Activated CD4-positive, CD25-positive, alpha-beta regulatory T cell (primary cell): ENCODE results near the gene CLIC1.

Source experiments
- DNase-seq, 4 experiments: peaks; one replicate each; lab custom pipeline; 2025; lab: John Stamatoyannopoulos, UW

CLIC1 gene

GRCh38 chr6:31768363-31769257, 32.3 kb upstream of the CLIC1 start:
- DNase-seq: no peak

GRCh38 chr6:31767096-31767645, 30.8 kb upstream of the CLIC1 start:
- DNase-seq: no peak

GRCh38 chr6:31765910-31766794, 29.8 kb upstream of the CLIC1 start:
- no peak for DNase-seq

DNA sequence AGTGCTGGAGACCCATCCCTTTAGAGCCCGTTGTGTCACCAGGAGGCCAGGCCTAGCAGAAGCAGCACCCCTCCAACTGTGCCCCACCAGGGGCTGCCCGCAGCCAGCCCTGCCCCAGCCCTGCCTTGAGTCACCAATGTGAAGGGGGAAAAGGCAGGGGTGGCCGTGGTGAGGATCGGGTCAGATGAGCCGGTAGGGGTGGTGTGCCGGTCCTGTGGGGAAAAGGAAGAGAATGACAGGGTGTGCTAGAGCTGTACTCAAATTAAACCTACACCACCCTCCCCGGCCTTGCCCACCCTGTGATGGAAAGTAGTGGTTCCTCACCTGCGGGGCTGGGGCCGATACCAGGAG, 29.2 kb upstream of the CLIC1 start:
- DNase-seq: no peak

DNA sequence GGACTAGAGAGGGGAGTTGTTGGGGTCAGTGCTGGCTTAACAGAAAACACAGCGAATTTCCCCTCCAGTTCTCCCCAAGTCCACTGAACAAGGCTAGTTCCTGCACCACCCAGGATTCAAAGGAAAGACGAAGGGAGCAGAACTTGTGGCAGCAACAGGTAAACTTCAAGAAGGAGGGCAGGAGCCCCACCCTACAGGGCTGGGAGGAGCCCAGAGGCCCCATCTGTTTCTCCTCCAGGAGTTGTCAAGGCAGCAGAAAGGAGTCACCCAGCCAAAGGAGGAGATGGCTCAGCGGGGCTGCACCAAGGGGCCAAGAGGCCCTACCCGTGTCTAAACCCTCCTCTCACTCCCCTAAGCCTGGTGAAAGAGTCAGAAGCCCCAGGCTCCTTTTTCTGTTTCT, 27.9 kb upstream of the CLIC1 start:
- DNase-seq: no peak

DNA sequence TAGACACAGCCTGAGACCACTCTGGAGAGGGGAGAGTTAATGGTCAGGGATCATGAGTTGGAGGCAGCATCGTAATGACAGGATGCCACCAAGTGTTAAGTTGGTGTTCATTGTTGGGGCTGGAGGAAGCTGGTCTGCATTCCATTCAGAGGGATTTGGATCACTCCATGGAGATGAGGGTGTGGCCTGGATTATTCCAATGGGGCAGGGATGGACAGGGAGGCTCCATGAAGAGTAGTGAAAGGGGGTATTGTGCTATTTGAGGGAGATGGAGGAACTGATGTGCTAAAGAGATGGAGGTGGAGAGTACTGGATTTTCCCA, 27.2 kb upstream of the CLIC1 start:
- no peak for DNase-seq

- no peak for DNase-seq
Observed at GRCh38 chr6:31762878-31763618, 26.7 kb upstream of the CLIC1 start.

DNA sequence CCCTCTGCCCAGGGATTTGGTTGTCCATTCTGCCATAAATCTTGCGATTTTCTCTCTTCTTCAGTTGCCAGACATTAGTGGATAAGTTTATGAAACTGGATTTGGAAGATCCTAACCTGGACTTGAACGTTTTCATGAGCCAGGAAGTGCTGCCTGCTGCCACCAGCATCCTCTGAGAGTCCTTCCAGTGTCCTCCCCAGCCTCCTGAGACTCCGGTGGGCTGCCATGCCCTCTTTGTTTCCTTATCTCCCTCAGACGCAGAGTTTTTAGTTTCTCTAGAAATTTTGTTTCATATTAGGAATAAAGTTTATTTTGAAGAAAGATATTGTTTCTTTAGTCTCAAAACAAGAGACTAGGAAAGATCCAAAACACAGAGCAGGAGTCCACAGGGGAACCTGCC, 26.0 kb upstream of the CLIC1 start, which contains the start of gene SAPCD1:
Gene SAPCD1, plus strand, starts transcription at position 301 of the 400 bp plus-strand sequence. CDS start 399 bp downstream, outside the sequence.
- DNase-seq: no peak

GRCh38 chr6:31761343-31761742, 25.0 kb upstream of the CLIC1 start:
- DNase-seq: no peak

DNA sequence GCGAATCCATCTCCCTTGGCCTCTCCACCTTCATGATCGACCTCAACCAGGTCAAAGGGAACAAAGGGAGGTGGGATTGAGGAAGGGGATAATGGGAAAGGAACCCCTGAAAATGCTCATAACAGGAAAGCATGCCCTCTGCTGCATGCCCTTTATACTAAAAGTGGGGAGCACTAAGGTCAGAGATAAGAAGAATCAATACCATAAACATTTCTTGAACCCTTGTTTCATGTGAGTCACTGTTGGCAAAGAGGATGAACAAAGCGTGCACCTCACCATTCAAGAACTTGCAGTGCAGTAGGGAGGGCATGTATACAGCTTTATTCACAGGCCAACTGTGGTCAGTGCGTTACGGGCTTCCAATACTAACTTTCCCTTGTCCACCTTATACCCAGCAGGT, 24.5 kb upstream of the CLIC1 start:
- no peak for DNase-seq

DNA sequence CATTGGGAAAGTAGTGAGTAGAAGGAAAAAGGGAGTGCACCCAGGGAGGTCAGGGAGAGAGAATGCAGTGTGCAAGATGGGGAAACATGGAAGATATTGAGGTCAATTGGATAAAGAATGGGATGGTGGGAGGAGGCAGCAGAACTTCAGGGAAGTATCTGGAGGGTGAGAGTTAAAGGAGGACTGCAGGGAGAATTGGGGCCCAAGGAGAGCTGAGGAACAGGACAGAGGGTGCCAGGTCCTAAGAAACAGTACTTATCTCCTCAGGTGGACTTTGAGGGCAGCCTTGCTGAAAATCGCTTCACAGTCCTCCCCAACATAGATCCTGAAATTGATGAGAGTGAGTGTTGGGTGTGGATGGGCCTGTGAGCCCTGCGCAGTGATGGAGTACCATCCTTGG, 22.0 kb upstream of the CLIC1 start:
- no peak for DNase-seq

GRCh38 chr6:31752739-31753319, 16.5 kb upstream of the CLIC1 start:
- no peak for DNase-seq

DNA sequence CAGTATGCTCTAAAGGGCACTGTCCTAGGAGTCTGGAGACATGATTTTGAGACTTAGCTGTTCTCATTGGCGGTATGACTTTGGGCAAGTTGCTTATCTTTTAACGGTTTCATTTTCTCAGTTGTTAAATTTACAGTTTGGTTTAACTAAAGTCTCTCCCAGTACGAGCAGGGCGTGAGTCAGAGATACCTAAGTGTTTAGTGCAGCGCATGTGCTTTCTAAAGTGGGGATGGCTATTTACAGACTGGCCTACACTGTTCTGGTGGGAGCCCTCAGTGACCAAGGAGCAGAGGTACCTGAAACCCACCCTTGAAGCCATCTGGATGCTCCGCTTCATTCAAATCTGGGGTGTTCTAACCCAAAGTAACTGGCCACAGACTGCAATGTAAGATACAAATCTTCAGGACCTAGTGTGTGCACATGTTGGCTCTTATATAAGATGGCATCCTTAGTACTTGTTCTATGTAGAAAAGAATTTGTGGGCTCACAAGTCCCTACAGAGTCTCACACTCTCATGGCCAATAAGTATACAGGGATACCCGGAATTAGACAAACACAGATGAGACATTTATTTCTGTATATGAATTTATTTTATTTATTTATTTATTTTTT, 14.2 kb upstream of the CLIC1 start:
- no peak for DNase-seq

GRCh38 chr6:31749301-31750036, 13.1 kb upstream of the CLIC1 start:
- no peak for DNase-seq

DNA sequence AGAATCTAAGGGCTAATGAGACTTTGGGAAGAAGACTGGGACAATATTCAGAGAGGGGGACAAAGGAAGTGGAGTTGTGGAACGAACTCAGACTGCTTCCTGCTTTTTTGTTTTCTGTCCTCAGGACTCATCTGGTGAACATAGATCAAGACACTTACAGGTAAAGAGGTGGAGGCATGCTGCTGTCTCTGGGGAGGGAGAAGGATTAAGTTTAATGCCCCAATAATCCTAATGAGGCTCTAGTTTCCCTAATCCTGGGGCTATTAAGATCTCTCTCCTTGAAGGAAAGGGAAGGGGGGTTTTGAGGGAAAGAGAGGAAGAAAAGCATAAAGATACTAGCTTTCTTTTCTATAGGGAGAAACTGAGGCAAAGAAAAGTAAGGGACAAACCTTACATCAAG, 8.1 kb upstream of the CLIC1 start:
- DNase-seq: no peak

GRCh38 chr6:31742894-31743293, 6.6 kb upstream of the CLIC1 start:
- no peak for DNase-seq

- DNase-seq: no peak
Observed at GRCh38 chr6:31741815-31742214, 5.5 kb upstream of the CLIC1 start.

GRCh38 chr6:31740397-31741223, 4.3 kb upstream of the CLIC1 start:
- DNase-seq: no peak

DNA sequence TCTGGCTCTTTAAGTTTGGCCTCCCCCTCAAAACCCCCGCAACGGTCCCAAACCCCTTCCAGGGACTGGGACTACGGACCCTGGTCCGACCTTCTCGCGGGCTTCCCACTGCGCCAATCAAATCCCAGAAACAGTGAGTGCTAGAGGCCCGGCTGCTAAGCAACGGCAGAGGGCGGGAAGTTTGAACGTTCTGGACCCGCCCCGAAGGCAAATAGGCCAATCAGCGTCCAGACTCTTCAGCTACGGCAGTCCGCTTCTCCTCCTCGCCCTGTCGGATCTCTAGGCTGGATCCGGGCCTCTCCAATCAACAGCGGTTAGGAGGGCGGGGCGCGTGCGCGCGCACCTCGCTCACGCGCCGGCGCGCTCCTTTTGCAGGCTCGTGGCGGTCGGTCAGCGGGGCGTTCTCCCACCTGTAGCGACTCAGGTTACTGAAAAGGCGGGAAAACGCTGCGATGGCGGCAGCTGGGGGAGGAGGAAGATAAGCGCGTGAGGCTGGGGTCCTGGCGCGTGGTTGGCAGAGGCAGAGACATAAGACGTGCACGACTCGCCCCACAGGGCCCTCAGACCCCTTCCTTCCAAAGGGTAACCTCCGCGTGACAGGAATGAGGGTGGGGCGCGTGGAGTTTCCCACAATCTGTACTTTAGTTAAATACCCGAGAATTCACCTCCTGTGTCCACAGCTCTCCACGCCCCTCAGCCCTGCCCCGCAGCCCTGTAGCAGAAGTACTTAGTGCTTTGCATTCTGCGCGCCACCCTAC, 3.5 kb upstream of the CLIC1 start, which contains the start of gene MSH5:
Gene MSH5, plus strand, starts transcription at position 367 of the 758 bp plus-strand sequence. CDS start 462 bp downstream, outside the sequence.
- DNase-seq: peak; percentile 84 to 90 (median 88)
